ENCODE measurements around the gene NOP14.

DNA sequence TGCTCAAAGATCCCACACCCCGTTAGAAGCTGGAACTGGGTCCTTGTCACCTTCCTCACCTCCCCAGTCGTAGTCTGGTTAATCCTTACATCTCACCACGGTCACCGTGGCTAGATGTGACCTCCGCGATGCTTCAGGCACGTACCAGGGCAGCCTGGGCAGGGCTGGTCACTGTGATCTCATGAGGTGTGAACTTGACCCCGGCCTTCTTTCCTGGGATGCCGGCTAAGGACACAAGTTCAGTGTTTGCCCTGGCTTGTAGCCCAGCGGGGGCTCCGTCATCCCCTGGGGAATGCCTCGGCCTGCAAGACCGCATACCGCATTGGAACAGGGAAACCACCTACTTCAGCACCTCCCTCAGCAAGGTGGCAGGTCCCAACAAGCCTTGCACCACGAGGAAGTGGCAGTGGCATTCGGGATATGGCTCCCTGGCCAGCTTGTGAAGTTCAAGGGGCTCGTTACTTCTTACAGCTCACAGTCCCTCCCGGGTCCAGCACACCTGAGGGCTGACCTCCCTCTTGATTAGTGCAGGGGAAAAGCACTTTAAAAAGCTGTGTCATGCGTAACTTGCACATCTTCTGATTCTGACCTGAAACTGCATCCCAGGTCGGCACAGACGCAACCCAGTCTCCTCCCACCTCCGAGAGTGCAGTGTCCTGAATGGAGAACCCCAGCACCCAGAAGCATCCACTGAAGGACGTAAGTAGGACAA lies 25.9 kb downstream of the NOP14 start:
- TF ChIP-seq, protein P1, sequence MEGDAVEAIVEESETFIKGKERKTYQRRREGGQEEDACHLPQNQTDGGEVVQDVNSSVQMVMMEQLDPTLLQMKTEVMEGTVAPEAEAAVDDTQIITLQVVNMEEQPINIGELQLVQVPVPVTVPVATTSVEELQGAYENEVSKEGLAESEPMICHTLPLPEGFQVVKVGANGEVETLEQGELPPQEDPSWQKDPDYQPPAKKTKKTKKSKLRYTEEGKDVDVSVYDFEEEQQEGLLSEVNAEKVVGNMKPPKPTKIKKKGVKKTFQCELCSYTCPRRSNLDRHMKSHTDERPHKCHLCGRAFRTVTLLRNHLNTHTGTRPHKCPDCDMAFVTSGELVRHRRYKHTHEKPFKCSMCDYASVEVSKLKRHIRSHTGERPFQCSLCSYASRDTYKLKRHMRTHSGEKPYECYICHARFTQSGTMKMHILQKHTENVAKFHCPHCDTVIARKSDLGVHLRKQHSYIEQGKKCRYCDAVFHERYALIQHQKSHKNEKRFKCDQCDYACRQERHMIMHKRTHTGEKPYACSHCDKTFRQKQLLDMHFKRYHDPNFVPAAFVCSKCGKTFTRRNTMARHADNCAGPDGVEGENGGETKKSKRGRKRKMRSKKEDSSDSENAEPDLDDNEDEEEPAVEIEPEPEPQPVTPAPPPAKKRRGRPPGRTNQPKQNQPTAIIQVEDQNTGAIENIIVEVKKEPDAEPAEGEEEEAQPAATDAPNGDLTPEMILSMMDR (IDR thresholded peaks at IDR 0.05), result no peak
- TF ChIP-seq POLR2A (IDR thresholded peaks at IDR 0.05), result peak in 1 of 4 donors; percentile 24

Data from upper lobe of left lung (tissue), 4 donors.